K562 (cell line): ENCODE measurements around the gene NCKIPSD. TPM values are rescaled to one million over a fixed set of nuclear protein-coding genes. Genes with fewer than 3 reads are reported as not detected.

Experiments used
- ARHGAP35 ChIP-seq: fragments of 450-650 bp; IDR thresholded peaks from 2 replicates; pipeline ENCODE4 v1.6.1; 2018; ENCODE audit not compliant: partially characterized antibody
- KAT7 ChIP-seq: sonication (generic); formaldehyde crosslinking; IDR thresholded peaks from 2 replicates; pipeline ENCODE4 v1.8.0; 2022; ENCODE audit warnings: missing genetic modification reagents, mild to moderate bottlenecking, borderline replicate concordance
- KAT8 ChIP-seq: fragments of 450-650 bp; IDR thresholded peaks from 2 replicates; pipeline ENCODE4 v1.6.1; 2016; ENCODE audit warnings: low read depth, mild to moderate bottlenecking
- MYBL2 ChIP-seq, 2 experiments: fragments of 450-650 bp in 1 of 2; sonication (generic) in 1 of 2; formaldehyde crosslinking in 1 of 2; IDR thresholded peaks; 2 replicates each; pipeline versions ENCODE4 v1.6.1 to v1.8.1; 2017 to 2022; ENCODE audit warnings: borderline replicate concordance in 1 of 2, inconsistent platforms in 1 of 2, low read depth in 1 of 2, mild to moderate bottlenecking in 1 of 2, missing genetic modification reagents in 1 of 2, moderate library complexity in 1 of 2
- PHTF2 ChIP-seq: fragments of 250-450 bp; sonication (Bioruptor Pico); IDR thresholded peaks from 2 replicates; pipeline ENCODE4 v1.5.0; 2021; ENCODE audit warnings: mild to moderate bottlenecking
- POU5F1 ChIP-seq: fragments of 150-350 bp; IDR thresholded peaks from 2 replicates; pipeline ENCODE4 v1.6.1; 2014; ENCODE audit warnings: borderline replicate concordance, low read length, low read depth, mild to moderate bottlenecking; ENCODE audit not compliant: partially characterized antibody
- RBM39 ChIP-seq: fragments of 200-400 bp; formaldehyde crosslinking; optimal IDR thresholded peaks from 2 replicates; pipeline ENCODE3; 2018; ENCODE audit warnings: low read depth, low read length
- SIN3A ChIP-seq, 2 experiments: fragments of 150-350 bp in 1 of 2; IDR thresholded peaks; 2 replicates each; pipeline ENCODE4 v1.6.1; 2011 to 2016; ENCODE audit warnings: borderline replicate concordance in 2 of 2, low read depth in 2 of 2, low read length in 2 of 2, mild to moderate bottlenecking in 2 of 2, moderate library complexity in 2 of 2; ENCODE audit not compliant: control insufficient read depth in 1 of 2
- TCF7L2 ChIP-seq: fragments of 150-350 bp; IDR thresholded peaks from 2 replicates; pipeline ENCODE4 v1.6.1; 2016; ENCODE audit warnings: low read depth, mild to moderate bottlenecking, low read length, moderate library complexity
- TEAD4 ChIP-seq, 2 experiments: sonication (generic) in 1 of 2; formaldehyde crosslinking in 1 of 2; IDR thresholded peaks; 2 replicates each; pipeline versions ENCODE4 v1.6.1 to v1.8.0; 2012 to 2022; ENCODE audit warnings: borderline replicate concordance in 1 of 2, inconsistent platforms in 1 of 2, low read length in 1 of 2, mild to moderate bottlenecking in 1 of 2, missing genetic modification reagents in 1 of 2
- U2AF1 ChIP-seq: fragments of 200-400 bp; formaldehyde crosslinking; optimal IDR thresholded peaks from 2 replicates; pipeline ENCODE3; 2017; ENCODE audit warnings: mild to moderate bottlenecking, low read depth, low read length, moderate library complexity
- YY1 ChIP-seq, 3 experiments: IDR thresholded peaks; 2 replicates each; pipeline ENCODE4 v1.6.1; 2011; ENCODE audit warnings: low read length in 2 of 3, mild to moderate bottlenecking in 2 of 3, moderate library complexity in 2 of 3, borderline replicate concordance in 1 of 3, control low read depth in 1 of 3, low read depth in 1 of 3; ENCODE audit not compliant: insufficient read depth in 3 of 3, insufficient replicate concordance in 2 of 3, control insufficient read depth in 1 of 3, insufficient read length in 1 of 3; ENCODE audit errors: extremely low read depth in 1 of 3
- ZBTB17 ChIP-seq: fragments of 450-650 bp; formaldehyde crosslinking; IDR thresholded peaks from 2 replicates; pipeline ENCODE4 v1.4.0; 2020; ENCODE audit warnings: mild to moderate bottlenecking
- ZFP36 ChIP-seq: fragments of 150-350 bp; IDR thresholded peaks from 2 replicates; pipeline ENCODE4 v1.6.1; 2018; ENCODE audit warnings: low read length, low read depth; ENCODE audit not compliant: partially characterized antibody
- ZNF431 ChIP-seq: sonication (generic); formaldehyde crosslinking; IDR thresholded peaks from 2 replicates; pipeline ENCODE4 v1.8.0; 2022; ENCODE audit warnings: mild to moderate bottlenecking, missing genetic modification reagents
- polyA plus RNA-seq, 8 experiments: library from polyadenylated mRNA; depleted of rRNA in 4 of 8; stranded (reverse) in 5 of 8; unstranded in 3 of 8; fragments of >200 nt; fragmentation: Nextera tagmentation in 2 of 8; fragmentation: Illumina TruSeq in 1 of 8; extraction: Ambion mirVana in 2 of 8; extraction: Trizol in 1 of 8; gene quantifications; 2 replicates each; pipeline versions ENCODE4 v1.2.1 to v1.2.3, GENCODE V29; 2011 to 2014; ENCODE audit warnings: inconsistent platforms in 1 of 8, missing spikeins in 1 of 8
- total RNA-seq, 7 experiments: library from RNA; depleted of rRNA in 6 of 7; stranded (reverse); fragments of >200 nt in 6 of 7; fragmentation: Illumina TruSeq in 2 of 7; extraction: Trizol in 2 of 7; gene quantifications; 2 replicates each; pipeline versions ENCODE4 v1.2.1 to v1.2.3, GENCODE V29; 2011 to 2021; ENCODE audit warnings: low replicate concordance in 1 of 7
- TF ChIP-seq, protein P1 (sequence below): sonication (generic); formaldehyde crosslinking; IDR thresholded peaks from 2 replicates; pipeline ENCODE4 v1.8.0; 2022; ENCODE audit warnings: mild to moderate bottlenecking, missing genetic modification reagents, borderline replicate concordance
- TF ChIP-seq, protein P2 (sequence below), 3 experiments: fragments of 200-800 bp in 1 of 3; fragments of 250-450 bp in 1 of 3; fragments of 450-650 bp in 1 of 3; sonication (Bioruptor Pico) in 1 of 3; sonication (Bioruptor generic) in 1 of 3; formaldehyde crosslinking in 1 of 3; IDR thresholded peaks; 2 replicates each; pipeline versions ENCODE4 v1.6.1 to v1.8.0; 2016 to 2022; ENCODE audit warnings: mild to moderate bottlenecking in 2 of 3, missing genetic modification characterization in 2 of 3, missing compliant biosample characterization in 1 of 3, moderate library complexity in 1 of 3
- TF ChIP-seq, protein P3 (sequence below), 2 experiments: IDR thresholded peaks; 2 replicates each; pipeline ENCODE4 v1.6.1; 2011; ENCODE audit warnings: borderline replicate concordance in 1 of 2, control low read depth in 1 of 2, low read depth in 1 of 2, low read length in 1 of 2, mild to moderate bottlenecking in 1 of 2, mixed read lengths in 1 of 2, moderate library complexity in 1 of 2; ENCODE audit not compliant: insufficient read depth in 1 of 2, insufficient read length in 1 of 2, poor library complexity in 1 of 2, severe bottlenecking in 1 of 2; ENCODE audit errors: extremely low read depth in 1 of 2

Gene NCKIPSD
- total and polyA plus RNA-seq, 9 of the 15 experiments (the other 6 are each of a cell fraction or from before 2014, with no cell fraction given) = 0.49 to 24.4 (median 12.3) TPM

DNA sequence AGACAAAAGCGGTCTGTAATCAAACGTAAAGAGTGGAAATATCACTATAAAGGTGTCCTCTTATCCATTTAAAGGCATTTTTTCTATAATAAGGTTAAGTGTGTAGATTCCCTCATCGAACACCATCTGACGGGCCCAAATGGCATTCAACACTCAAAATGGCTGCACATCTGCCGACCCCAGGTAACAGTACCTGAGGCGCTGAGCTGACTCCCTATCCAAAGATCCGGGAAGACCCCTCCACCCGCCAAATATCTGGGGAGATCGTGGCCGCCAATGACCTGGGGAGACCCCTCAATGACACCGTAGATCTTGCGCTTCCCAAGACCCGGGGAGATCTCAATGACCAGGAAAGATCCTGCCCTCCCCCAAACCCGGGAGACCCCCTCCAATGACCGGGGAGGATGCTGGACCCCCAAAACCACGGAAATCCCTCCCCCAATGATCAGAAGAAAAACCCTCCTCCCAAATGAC is 30.8 kb upstream of the NCKIPSD start (continued):
- TF ChIP-seq MYBL2 (IDR thresholded peaks at IDR 0.05; ENCODE audit: low read depth) (no peak), MYBL2 (CRISPR knock-in tag; IDR thresholded peaks at IDR 0.05; ENCODE audit: borderline replicate concordance) (no peak), ZFP36 (no peak), RBM39 (no peak), KAT8 (peak; percentile 51; the same call in 1 of the 2 replicates), ZBTB17 (CRISPR knock-in tag) (no peak), POU5F1 (no peak), YY1 (IDR thresholded peaks at IDR 0.05; ENCODE audit: borderline replicate concordance in 1 of 3, control insufficient read depth in 1 of 3, extremely low read depth in 1 of 3, insufficient read depth in 3 of 3, insufficient read length in 1 of 3, insufficient replicate concordance in 2 of 3, low read depth in 1 of 3, low read length in 2 of 3) (peak; percentile 62 to 94 (median 87)), TCF7L2 (no peak), ARHGAP35 (no peak), SIN3A (IDR thresholded peaks at IDR 0.05; ENCODE audit: borderline replicate concordance in 2 of 2, control insufficient read depth in 1 of 2, low read depth in 2 of 2, low read length in 2 of 2) (peak in 1 of 2 experiments; percentile 44; a peak in 1 of 4 replicates), TEAD4 (IDR thresholded peaks at IDR 0.05; ENCODE audit: low read length) (peak; percentile 23; the same call in 1 of the 2 replicates), TEAD4 (CRISPR knock-in tag; IDR thresholded peaks at IDR 0.05; ENCODE audit: borderline replicate concordance) (no peak), ZNF431 (CRISPR knock-in tag) (no peak), KAT7 (CRISPR knock-in tag) (no peak), PHTF2 (CRISPR knock-in tag) (no peak), U2AF1 (no peak)
- TF ChIP-seq, protein P1, sequence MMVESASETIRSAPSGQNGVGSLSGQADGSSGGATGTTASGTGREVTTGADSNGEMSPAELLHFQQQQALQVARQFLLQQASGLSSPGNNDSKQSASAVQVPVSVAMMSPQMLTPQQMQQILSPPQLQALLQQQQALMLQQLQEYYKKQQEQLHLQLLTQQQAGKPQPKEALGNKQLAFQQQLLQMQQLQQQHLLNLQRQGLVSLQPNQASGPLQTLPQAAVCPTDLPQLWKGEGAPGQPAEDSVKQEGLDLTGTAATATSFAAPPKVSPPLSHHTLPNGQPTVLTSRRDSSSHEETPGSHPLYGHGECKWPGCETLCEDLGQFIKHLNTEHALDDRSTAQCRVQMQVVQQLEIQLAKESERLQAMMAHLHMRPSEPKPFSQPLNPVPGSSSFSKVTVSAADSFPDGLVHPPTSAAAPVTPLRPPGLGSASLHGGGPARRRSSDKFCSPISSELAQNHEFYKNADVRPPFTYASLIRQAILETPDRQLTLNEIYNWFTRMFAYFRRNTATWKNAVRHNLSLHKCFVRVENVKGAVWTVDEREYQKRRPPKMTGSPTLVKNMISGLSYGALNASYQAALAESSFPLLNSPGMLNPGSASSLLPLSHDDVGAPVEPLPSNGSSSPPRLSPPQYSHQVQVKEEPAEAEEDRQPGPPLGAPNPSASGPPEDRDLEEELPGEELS = no peak
- TF ChIP-seq, protein P2, sequence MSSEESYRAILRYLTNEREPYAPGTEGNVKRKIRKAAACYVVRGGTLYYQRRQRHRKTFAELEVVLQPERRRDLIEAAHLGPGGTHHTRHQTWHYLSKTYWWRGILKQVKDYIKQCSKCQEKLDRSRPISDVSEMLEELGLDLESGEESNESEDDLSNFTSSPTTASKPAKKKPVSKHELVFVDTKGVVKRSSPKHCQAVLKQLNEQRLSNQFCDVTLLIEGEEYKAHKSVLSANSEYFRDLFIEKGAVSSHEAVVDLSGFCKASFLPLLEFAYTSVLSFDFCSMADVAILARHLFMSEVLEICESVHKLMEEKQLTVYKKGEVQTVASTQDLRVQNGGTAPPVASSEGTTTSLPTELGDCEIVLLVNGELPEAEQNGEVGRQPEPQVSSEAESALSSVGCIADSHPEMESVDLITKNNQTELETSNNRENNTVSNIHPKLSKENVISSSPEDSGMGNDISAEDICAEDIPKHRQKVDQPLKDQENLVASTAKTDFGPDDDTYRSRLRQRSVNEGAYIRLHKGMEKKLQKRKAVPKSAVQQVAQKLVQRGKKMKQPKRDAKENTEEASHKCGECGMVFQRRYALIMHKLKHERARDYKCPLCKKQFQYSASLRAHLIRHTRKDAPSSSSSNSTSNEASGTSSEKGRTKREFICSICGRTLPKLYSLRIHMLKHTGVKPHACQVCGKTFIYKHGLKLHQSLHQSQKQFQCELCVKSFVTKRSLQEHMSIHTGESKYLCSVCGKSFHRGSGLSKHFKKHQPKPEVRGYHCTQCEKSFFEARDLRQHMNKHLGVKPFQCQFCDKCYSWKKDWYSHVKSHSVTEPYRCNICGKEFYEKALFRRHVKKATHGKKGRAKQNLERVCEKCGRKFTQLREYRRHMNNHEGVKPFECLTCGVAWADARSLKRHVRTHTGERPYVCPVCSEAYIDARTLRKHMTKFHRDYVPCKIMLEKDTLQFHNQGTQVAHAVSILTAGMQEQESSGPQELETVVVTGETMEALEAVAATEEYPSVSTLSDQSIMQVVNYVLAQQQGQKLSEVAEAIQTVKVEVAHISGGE (CRISPR knock-in tag; IDR thresholded peaks at IDR 0.05) = peak in 1 of 3 experiments; percentile 19; a peak in 1 of 6 replicates
- TF ChIP-seq, protein P3, sequence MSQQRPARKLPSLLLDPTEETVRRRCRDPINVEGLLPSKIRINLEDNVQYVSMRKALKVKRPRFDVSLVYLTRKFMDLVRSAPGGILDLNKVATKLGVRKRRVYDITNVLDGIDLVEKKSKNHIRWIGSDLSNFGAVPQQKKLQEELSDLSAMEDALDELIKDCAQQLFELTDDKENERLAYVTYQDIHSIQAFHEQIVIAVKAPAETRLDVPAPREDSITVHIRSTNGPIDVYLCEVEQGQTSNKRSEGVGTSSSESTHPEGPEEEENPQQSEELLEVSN (IDR thresholded peaks at IDR 0.05; ENCODE audit: borderline replicate concordance in 1 of 2, extremely low read depth in 1 of 2, insufficient read depth in 1 of 2, insufficient read length in 1 of 2, low read depth in 1 of 2, low read length in 1 of 2, poor library complexity in 1 of 2, severe bottlenecking in 1 of 2) = no peak
